GM21723 (cell line): ENCODE results near the gene PLCL1.

Experiments used
- ATAC-seq: cut with Tn5 transposase; IDR thresholded peaks from one replicate; pipeline ENCODE4 v1.9.1; 2021; ENCODE audit warnings: mild to moderate bottlenecking, moderate library complexity; ENCODE audit not compliant: unreplicated experiment

PLCL1 gene

DNA sequence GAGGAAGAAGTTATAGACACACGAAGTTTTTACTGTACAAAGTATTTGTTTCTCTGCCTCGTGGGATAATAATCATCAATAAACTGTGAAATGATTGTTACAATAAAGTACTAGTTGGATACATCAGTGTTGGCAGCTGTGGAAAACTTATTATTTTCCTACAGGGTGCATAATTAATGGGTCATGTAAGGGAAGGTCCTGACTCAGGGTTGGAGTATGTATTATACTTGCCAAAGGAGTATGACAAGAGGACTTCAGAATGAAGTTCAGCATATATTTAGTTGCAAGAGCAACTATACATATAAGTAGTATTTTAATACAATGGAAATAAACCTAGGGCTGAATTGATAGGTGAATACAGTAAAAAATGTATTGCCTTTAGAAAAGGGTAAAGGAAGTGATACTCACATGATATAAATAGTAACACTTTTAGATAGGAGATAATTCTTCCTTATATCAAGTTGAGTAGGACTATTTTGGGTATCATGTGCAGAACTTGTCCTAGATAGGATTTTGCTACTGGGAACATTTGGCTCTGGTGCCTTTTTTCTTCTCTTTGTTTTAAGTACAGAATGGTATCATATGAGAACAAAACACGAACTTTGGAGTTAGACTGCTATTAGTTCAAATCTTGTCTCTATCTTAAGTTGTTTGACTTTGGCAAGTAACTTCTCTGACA, 79.1 kb downstream of the PLCL1 start:
- ATAC-seq = no peak

DNA sequence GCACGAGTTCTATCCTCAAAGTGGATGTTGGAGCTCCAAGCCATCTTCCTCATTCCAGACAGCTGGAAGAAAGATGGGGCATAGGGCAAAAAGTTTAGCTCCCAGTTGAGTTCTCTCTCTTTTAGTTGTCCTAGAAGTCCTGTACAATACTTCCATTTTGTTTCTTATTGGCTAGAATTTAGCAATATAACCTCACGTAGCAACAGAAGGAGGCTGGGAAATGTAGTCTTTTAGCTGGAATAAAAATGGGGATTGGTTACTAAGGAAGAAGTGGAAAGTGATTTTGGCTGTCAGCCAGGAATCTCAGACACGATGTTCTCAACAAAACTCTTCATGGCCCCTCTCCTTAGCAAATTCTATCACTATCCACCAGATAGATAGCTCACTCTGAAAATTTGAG, 79.9 kb downstream of the PLCL1 start:
- no peak for ATAC-seq

DNA sequence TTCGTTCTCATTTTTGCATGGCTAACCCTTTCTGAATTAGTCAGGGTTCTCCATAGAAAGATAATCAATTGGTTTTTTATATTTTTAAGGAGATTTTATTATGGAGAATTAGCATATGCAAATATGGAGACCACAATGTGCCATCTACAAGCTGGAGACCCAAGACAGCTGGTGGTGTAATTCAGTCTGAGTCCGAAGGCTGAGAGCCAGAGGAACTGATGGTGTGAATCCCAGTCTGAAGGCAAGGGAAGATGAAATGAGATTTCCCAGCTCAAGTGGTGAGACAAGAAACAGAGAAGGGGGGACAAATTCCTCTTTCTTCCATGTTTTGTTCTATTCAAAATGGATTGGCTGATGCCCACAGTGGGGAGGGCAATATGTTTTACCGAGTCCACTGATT, 80.7 kb downstream of the PLCL1 start:
- no peak for ATAC-seq

DNA sequence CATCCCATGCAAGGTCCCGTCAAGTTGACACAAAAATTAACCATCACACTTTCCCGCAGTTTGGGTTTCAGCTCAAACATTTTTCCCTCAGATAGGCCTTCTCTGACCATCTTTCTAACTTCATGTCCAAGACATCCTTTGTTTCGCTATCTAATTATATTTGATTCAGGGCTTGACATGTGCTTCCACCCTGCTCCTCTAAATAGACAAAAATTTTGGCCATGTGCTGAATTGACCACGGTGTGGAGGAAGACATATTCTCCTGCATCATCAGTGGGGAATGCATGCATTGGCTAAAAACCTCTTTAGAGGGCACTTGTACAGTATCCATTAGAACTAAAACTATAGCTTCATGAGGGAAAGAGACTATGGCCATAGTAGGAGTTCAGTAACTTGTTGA, 81.2 kb downstream of the PLCL1 start:
- ATAC-seq = no peak

DNA sequence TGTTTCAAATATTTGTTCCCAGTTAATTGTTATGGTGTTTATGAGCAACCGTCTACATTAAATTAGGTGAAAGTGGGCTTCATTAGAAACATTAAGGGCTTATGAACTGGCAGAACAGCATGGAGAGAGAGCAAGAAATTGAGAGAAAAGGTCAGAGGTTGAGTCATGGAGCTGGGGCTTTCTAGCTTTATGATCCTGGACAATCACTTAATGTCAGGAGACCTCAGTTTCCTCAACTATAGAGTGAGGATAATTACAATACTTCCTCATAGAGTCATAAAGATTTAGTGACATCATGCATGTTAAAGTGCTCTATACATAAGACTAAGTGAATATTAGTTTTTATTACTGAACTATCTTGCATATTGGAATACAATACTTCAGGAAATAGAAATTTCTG, 83.9 kb downstream of the PLCL1 start:
- ATAC-seq = no peak

DNA sequence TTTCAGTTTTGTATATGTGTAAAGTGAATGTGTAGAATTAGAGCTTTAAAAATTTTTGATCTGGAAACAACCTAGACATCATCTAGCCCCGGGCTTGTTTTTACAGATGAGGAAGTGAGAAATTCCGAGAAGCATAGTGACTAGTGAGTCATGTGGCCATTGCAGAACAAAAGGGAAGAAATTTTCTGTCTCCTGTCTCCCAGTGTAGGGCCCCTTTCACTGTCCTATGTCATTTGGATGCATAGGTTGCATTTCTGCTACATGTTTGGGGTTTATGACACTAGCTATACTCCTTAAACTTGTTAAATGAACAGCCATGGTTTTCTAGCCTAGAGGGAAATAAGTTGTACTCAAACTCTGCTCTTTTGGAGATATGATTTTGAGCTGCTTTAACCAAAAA, 84.6 kb downstream of the PLCL1 start:
- peak; percentile 99 for ATAC-seq

DNA sequence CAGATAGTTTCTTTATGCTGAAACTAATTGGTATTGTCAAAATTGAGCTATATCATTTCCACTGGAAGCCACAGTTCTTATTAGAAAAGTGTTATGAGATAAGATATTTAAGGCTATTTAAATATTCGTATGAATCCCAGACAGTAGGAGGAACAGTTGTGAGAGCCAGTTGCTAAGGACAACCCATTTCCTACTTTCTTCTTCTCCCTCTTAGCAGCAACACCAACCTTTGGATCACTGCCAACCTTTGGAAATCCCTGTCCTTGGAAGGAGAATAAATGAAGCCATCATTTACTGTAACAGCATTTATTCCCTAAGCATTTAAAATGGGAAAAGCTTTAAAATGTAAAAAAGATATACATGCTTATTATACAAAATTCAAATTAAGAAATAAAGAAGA, 85.8 kb downstream of the PLCL1 start:
- ATAC-seq = no peak

DNA sequence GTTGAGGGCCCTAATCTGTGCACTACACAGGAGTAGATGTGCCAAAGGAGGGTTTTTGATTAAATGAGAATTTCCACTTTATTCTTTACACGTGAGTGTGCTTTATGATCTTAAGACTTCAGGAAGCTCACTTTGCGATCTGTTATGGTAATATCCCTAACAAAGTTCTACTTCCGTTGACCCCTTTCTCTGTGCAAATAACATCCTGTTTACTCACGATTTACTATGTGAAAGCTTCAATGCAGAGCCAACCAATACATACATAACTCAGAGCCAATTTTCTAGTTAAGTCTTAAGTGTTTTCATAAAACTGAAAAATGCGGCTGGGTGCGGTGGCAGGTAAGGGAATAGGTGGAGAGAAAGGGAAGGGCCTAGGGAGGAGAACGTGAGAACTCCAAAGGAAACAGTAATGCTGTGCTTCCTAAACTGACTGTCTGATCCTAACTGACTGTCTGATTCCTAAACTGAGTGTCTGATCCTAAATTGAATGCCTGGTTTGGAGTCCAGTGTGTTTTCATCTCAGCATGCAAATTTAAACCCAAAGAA, 87.6 kb downstream of the PLCL1 start:
- ATAC-seq = no peak

DNA sequence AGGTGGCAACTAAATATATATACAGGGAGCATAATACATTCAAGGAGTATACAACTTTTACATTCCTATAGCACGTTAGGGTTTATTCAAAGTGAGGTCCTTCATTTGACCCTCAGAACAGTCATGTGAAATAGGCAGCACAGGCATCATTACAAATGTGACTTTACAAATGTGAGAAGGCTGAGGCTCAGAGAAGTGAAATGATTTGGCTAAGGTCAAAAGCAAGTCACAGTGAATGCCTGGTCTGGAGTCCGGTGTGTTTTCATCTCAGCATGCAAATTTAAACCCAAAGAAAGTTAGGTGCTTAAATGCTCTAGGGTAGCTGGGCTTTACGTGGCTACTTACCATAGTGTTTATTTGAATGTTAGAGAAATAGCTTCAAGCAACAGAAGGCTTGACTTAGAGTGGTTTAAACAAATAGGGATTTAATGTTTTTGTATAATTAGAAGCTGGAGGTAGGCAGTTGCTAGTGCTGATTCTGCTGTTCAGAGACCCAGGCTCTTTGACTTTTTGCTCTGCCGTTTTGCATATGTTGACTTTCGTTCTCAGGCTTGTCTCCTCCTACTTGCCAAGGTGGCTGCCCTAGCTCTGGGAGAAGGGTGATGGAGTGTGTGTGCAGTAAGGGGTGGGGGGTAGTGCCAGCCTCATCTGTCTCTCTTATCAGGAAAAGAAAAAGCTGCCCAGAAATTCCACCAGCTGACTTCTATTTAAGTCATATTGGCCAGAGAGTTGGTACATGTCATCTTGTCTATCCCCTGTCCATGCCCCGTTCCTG, 89.2 kb downstream of the PLCL1 start:
- ATAC-seq = no peak

DNA sequence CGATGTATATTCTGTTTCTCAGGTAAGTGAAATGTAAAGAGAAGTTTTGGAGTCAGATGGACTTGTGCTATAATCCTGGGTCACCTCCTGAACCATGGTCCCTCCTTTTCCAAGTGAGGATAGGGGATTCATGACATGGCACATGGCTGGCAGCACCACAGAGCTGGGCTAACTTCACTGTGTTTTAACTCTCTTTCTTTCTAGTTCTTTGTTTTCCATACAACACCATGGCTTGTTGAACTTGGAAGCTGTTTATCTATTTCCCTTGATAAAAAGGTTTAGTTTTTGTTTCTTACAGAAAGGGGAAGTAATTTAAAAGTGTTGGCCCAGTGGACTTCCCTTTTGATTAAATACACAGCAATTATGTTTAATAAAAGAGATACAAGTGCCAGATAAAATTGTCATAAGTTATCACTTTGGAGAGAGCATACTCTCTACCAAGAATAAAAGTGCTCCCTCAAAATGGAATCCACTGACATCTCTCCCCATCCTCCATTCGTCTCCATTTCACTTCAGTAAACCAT, 90.4 kb downstream of the PLCL1 start:
- ATAC-seq = no peak

DNA sequence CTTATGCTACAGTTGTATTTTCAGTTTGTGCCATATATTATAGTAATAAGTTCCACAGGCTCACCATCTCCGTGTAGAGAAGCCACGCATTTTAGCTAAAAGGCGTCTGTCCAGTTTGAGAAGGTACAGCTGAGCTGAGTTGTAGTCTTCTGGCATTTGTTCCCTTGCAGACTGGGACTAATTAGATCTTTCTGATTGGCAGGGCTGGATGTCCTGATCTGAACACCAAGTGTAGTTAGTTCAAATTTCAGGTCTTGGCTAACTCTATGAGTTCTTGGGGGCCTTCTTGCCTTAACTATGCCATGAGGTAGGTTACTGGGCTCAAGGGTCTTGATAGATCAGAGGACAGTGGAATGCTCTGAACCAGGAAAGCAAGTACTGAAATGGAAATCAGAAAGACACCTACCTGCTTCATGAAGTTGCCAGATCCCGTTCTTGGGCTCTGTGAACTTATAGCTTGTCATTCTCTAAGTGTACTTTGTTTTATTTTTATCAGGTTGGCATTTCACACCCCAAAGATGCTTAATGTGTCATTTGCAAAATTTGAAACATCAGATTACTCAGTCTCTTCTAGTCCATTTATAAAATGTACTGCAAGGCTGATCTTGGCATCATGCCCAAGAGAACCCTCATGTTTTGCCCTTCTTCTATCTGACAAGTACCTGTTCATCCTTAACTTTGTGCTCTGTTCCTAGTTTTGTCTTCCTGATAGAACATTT, 93.7 kb downstream of the PLCL1 start:
- ATAC-seq = no peak

DNA sequence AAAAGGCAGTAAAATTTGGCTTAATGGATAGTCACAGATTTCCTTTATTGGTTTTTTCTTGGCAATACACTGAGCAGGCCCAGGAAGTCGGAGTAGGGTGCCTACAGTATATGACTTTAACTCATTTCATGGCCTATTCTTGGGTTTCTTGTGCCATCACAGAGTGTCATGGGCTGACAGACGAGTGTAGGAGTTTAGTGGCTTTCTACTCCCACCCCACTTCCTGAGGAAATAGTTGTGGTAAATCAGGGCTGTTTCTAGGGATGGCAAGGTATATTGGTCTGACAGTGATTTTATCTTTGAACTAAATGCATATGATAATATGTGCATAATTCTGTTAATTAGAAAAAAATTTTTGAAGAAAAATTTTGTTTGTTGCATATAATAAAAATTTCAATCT, 100.1 kb downstream of the PLCL1 start:
- ATAC-seq = no peak

DNA sequence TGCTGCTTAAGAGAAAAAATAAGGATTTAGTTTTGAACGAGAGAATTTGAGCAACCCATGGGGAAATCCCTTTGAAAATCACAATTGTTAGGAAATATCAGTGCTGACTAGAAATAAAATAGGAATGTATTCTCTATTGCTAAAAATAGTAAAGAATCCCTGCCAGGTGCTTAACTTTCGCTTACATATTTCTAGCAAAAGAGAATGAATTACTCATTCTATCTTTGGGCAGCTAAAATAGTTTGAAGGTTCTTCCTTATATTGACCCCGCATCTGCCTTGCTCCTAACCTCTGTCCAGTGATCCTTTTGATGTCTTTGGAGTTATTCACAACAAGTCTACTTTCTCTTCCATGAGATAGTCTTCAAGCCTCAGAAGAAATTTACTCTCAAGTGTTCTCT, 103.8 kb downstream of the PLCL1 start:
- ATAC-seq = no peak

DNA sequence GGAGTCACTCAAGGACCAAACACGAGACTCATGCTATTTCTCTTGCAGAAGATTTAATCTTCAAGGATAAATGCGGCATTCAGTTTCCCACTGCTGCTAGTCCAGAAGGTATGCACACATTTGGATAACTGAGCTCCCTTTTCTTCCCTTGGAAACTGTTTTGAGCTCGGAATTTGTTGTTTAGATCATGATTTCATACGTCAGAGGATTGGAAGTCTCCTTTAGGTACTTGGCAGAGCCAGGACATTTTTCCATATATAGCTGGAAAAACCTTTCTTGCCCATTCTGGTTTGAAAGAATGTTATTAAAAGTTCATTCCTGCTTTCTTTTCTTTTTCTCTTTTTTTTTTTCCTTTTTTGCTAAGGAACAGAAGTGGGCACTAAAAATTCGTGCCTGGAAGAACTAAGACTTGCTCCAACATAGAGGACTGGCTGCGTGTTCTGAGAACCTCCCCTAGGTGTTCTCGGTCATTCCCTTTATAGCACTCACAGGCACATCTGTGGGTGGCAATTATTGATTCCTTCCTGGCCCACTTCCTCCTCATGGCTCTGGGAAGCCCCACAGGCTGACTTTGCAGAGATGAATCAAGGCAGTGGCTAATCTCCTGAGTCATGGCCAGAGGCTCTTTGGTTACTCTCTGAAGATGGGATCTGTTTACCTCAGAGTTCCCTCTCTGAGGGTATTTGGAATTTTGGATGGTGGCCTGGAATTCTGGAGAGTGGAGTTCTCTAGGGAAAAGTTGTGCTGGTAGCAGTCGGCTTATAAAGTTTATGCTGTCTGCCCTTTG, 104.8 kb downstream of the PLCL1 start:
- no peak for ATAC-seq

DNA sequence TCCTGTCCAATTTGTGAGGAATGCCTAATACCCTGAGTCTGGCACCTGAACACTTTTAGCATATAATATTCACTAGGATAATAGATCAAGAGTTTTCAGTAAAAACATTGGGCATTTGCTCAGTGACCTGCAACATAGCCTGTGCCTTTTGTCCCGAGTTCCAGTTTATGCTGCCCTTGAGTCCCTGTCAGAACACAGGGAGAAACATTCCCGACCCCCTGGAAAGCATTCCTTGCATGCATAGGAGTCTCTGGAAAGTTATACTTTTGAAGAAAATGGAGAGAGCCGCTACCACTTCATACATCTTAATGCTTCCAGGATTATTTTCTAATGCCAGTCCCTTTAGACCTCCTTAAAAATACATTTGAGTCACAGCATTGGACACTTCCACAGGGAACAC, 107.3 kb downstream of the PLCL1 start:
- no peak for ATAC-seq

DNA sequence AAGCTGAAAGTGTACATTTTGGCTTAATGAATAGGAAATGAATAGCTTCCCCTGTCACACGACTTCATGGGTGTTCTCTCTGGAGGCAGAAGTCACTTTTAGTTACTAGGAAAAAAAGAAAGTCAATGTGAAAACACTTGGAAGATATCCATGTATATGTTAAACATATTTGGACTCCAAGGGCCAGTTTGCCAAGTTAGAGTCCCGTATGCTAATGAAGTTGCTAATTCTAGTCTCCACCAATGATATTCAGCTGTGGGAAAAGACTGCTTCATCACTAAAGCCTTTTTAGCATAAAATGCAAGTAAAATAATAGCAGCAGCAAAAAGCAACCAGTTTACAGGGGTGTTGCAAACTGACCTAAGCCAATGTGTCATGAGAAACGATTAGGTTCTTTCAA, 108.7 kb downstream of the PLCL1 start:
- ATAC-seq = no peak

DNA sequence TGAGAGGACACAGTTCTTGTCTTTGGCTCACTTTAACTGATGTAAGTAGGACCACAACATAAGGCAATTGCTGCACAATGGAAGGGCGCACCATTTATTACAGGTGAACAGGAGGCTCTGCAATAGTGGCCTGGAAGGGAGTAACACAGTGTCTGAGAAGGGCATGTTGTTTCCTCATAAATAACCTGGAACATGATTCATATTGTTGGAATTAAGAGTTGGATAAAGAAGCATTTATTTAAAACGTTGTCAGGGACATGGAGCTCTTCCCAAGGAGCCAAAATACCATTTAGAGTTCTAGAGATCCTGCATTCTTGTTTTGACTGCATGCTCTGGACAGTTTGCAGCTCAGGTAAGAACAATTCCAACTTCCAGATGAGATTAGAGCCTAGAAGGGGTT, 110.4 kb downstream of the PLCL1 start:
- ATAC-seq = no peak

DNA sequence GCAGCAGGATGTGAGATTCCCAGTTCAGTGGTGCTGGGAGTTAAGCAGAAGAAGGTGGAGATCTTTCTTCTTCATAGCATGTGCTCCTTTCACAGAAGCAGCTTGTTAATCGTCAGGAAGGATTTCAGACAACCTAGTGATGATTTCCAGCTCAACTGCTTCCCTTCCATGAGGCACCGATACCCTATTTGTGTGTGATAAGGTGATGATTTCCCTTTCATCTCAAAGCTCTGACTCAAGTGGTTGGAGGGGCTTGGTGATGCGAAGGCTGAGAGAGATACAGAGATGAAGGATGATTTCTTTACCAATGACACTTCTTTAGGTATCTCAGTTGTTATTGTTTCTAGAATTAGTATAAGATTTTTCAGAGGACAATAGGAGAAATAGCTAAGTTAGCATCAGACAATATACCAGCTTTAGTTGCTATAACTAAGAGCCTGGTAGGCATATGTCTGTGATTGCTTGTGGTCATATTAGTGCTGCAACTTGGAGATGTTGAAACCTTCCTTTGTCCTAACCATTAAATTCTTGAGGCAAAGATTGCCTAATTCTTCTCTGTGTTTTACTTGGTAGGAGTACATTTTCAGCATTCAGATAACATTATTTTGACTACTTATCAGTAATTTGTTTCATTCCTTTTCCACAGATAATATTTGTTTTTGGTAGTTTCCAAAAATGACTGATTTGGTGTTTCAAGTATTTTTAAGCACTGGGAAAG, 111.3 kb downstream of the PLCL1 start:
- ATAC-seq = no peak

DNA sequence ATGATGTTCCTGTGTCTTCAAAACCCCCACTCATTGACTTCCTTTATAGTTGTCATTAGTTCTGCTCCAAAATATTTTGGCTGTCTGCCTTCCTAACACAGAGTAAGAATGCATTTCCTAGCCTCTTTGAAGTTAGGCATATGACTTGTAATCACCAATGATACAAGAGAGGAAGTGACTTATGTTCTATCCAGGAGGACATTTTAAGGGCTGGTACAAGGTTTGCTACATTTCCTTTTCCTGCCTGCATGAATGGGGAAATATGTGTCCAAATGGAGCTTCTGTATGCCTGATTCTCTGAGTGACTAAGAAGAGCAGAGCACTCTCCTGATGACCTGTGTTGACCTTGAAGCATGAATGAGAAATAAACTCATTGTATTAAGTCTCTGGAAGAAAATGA, 115.1 kb downstream of the PLCL1 start:
- ATAC-seq = no peak

DNA sequence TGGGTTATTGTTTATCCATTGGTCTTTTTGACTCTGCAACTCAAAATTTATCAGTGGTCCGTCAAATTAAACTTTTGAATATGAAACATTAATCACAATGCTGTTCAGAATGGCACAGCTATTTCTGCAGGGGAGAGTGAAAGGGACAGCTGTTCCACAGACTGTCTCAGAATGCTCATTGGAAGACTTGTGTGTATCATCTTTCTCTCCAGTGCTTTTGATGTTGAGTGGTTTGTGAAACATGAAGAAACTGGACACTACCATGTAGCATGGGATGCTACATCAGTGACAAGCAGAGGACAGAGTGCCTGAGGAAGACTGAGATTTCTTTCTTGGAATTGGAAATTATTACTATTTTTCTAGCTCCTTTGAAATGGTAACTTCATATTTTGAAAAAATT, 115.7 kb downstream of the PLCL1 start:
- ATAC-seq = no peak
